HepG2 (cell line): ENCODE data around the gene SLC9C2. TPM values are rescaled to one million over a fixed set of nuclear protein-coding genes. Genes with fewer than 3 reads are reported as not detected.

Experiments used
- ATAC-seq: fragments of 200-7000 bp; cut with Tn5 transposase; 3 replicates; pipeline ENCODE4 v1.9.1; 2020; ENCODE audit warnings: mild to moderate bottlenecking, moderate library complexity
- BruUV-seq: library from RNA; stranded (reverse); fragments of 400-500 nt; replicated peaks from 2 replicates; lab custom pipeline; 2021; lab: Mats Ljungman, UMichigan
- CTCF ChIA-PET: fragments of 300-600 bp; formaldehyde crosslinking; extraction: SDS; loops from one replicate; lab custom pipeline; 2021; ENCODE audit warnings: low total read pairs, inconsistent platforms, low intra/inter-chr PET ratio; lab: Yijun Ruan, JAX
- POLR2A ChIA-PET: fragments of 350-600 bp; sonication (Branson Sonifier 250); formaldehyde crosslinking; loops from one replicate; lab custom pipeline; 2020; ENCODE audit warnings: antibody characterized with exemption, inconsistent platforms; lab: Yijun Ruan, JAX
- DNase-seq: peaks from one replicate; pipeline ENCODE4 v3.0.0-alpha.2; 2015; ENCODE audit warnings: low spot score
- FAIRE-seq: peaks from 3 replicates; lab custom pipeline; 2011; peaks lifted over from hg19 to GRCh38; lab: Jason Lieb, UNC
- H2AFZ ChIP-seq: one replicate; pipeline ENCODE4 v1.6.1; 2011; ENCODE audit warnings: low read length, inconsistent platforms
- H3K27ac ChIP-seq: fragments of 300-600 bp; 3 replicates; pipeline ENCODE4 v1.8.0; 2011; ENCODE audit warnings: mixed run types, mild to moderate bottlenecking, mixed read lengths, low read length, inconsistent platforms; ENCODE audit not compliant: insufficient read depth; ENCODE audit errors: extremely low read length
- H3K27me3 ChIP-seq, 2 experiments: fragments of 200-600 bp in 1 of 2; 2 replicates in 1 of 2; 3 replicates in 1 of 2; pipeline versions ENCODE4 v1.6.0 to v1.8.0; 2011; ENCODE audit warnings: low read length in 2 of 2, mild to moderate bottlenecking in 2 of 2, moderate library complexity in 2 of 2, inconsistent platforms in 1 of 2; ENCODE audit not compliant: insufficient read depth in 2 of 2, control insufficient read depth in 1 of 2
- H3K36me3 ChIP-seq, 2 experiments: fragments of 200-600 bp in 1 of 2; replicated peaks in 1 of 2; 2 replicates in 1 of 2; 3 replicates in 1 of 2; pipeline versions ENCODE4 v1.5.1 to v1.8.0; 2011; ENCODE audit warnings: low read length in 2 of 2, inconsistent platforms in 1 of 2; ENCODE audit not compliant: insufficient read depth in 2 of 2, control insufficient read depth in 1 of 2
- H3K4me1 ChIP-seq: 2 replicates; pipeline ENCODE4 v1.5.1; 2012; ENCODE audit warnings: low read length, inconsistent platforms; ENCODE audit not compliant: insufficient read depth
- H3K4me2 ChIP-seq: 2 replicates; pipeline ENCODE4 v1.6.0; 2011; ENCODE audit warnings: low read depth, low read length, inconsistent platforms
- H3K4me3 ChIP-seq, 3 experiments: fragments of 200-600 bp in 1 of 3; sonication (generic), shearing (Covaris generic) in 1 of 3; replicated peaks in 1 of 3; 2 replicates each; pipeline ENCODE4 v1.5.1; 2011 to 2016; ENCODE audit warnings: low read length in 3 of 3, inconsistent platforms in 2 of 3, low read depth in 2 of 3, mild to moderate bottlenecking in 2 of 3, control low read depth in 1 of 3, mixed read lengths in 1 of 3; ENCODE audit not compliant: insufficient read depth in 1 of 3
- H3K79me2 ChIP-seq: one replicate; pipeline ENCODE4 v1.6.1; 2011; ENCODE audit warnings: low read length, inconsistent platforms; ENCODE audit not compliant: insufficient read depth
- H3K9ac ChIP-seq: 2 replicates; pipeline ENCODE4 v1.6.0; 2011; ENCODE audit warnings: mild to moderate bottlenecking, low read depth, low read length, inconsistent platforms; ENCODE audit not compliant: insufficient read depth
- H3K9me3 ChIP-seq: 2 replicates; pipeline ENCODE4 v1.5.1; 2012; ENCODE audit warnings: mild to moderate bottlenecking, low read length
- H4K20me1 ChIP-seq: 2 replicates; pipeline ENCODE4 v1.6.0; 2011; ENCODE audit warnings: inconsistent platforms, mild to moderate bottlenecking, low read length, moderate library complexity; ENCODE audit not compliant: insufficient read depth
- ELF4 ChIP-seq: sonication (generic); formaldehyde crosslinking; IDR thresholded peaks from 2 replicates; pipeline ENCODE4 v1.5.0; 2020; ENCODE audit warnings: missing genetic modification reagents, mild to moderate bottlenecking, moderate library complexity, borderline replicate concordance
- FOSL2 ChIP-seq: sonication (generic); formaldehyde crosslinking; IDR thresholded peaks from 2 replicates; pipeline ENCODE4 v1.4.0; 2020; ENCODE audit warnings: missing genetic modification reagents
- PHF5A ChIP-seq: IDR thresholded peaks from one replicate; pipeline ENCODE4 v1.6.1; 2018; ENCODE audit warnings: low read depth, missing genetic modification reagents; ENCODE audit not compliant: unreplicated experiment
- ZNF563 ChIP-seq: sonication (generic); formaldehyde crosslinking; IDR thresholded peaks from 2 replicates; pipeline ENCODE4 v1.8.0; 2022; ENCODE audit warnings: mild to moderate bottlenecking, moderate library complexity, missing genetic modification reagents
- ZNF614 ChIP-seq: IDR thresholded peaks from 2 replicates; pipeline ENCODE4 v1.6.1; 2018; ENCODE audit warnings: missing biosample characterization, missing genetic modification reagents, inconsistent platforms, borderline replicate concordance
- WGBS: methylation state at CpG from one replicate; pipeline ENCODE4 v1.1.6; 2017; ENCODE audit warnings: low lambda C conversion rate; 5-methylcytosine and 5-hydroxymethylcytosine counted together
- in situ Hi-C: cut with HindIII; loops from 2 replicates; pipeline ENCODE4 v1.10.0; 2017; ENCODE audit warnings: low pct_unique_long_range_greater_than_20kb; ENCODE audit not compliant: extremely low pct_ligation_motif_present
- intact Hi-C: fragments of 100-400 bp; cut with micrococcal nuclease; formaldehyde crosslinking; loops from one replicate; pipeline ENCODE4 v1.10.0; 2022; ENCODE audit not compliant: unreplicated experiment
- polyA plus RNA-seq, 8 experiments: library from polyadenylated mRNA; depleted of rRNA in 3 of 8; stranded (reverse) in 7 of 8; unstranded in 1 of 8; fragments of >200 nt; fragmentation: Illumina TruSeq in 4 of 8; extraction: Trizol in 4 of 8; gene quantifications; 2 replicates each; pipeline versions ENCODE4 v1.2.1 to v1.2.3, GENCODE V29; 2011 to 2016; ENCODE audit warnings: low read depth in 4 of 8, missing spikeins in 1 of 8, mixed read lengths in 1 of 8; ENCODE audit not compliant: insufficient read depth in 1 of 8
- total RNA-seq, 5 experiments: library from RNA; depleted of rRNA; stranded (reverse); fragments of >200 nt; fragmentation: Illumina TruSeq; extraction: Trizol; gene quantifications; 2 replicates each; pipeline ENCODE4 v1.2.3, GENCODE V29; 2016; ENCODE audit warnings: low read depth in 1 of 5
- TF ChIP-seq, protein P1 (sequence below): sonication (generic); formaldehyde crosslinking; IDR thresholded peaks from 2 replicates; pipeline ENCODE4 v1.8.0; 2023; ENCODE audit warnings: mild to moderate bottlenecking, missing genetic modification reagents

SLC9C2 gene
- total and polyA plus RNA-seq, 2 of the 13 experiments (the other 11 are each of a cell fraction or from before 2014, with no cell fraction given), result 0.03 TPM; not detected in 1

DNA sequence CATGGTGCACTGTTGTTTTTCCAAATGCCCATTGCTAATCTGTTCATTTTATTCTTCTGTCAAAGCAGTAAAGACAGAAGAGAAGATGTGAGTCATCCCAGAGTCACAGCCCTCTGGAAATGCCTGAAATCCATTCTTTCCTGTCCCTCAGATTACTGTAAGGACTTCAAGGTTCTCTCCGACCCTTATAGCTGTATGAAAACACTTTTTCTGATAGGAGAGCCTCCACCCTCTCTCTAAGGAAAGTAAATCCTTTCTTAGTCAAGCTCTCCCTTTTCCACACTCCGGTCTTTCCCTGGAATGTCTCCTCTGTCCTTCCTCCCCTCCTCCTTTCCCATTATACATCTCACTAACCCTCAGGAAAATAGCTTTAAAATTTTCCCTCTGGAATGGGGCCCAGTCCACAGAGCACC lies 129.3 kb downstream of the SLC9C2 start:
- peak overlapping the region; percentile 88 for H3K4me2 ChIP-seq
- H2AFZ ChIP-seq, result no peak overlapping the region
- TF ChIP-seq, protein P1, sequence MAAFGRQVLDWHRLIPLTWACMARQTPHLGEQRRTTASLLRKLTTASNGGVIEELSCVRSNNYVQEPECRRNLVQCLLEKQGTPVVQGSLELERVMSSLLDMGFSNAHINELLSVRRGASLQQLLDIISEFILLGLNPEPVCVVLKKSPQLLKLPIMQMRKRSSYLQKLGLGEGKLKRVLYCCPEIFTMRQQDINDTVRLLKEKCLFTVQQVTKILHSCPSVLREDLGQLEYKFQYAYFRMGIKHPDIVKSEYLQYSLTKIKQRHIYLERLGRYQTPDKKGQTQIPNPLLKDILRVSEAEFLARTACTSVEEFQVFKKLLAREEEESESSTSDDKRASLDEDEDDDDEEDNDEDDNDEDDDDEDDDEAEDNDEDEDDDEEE (CRISPR knock-in tag), result no peak
- TF ChIP-seq ZNF614 (CRISPR knock-in tag) (0 out of 2 replicates have a peak, but pooled peaks have one; percentile 35), ELF4 (CRISPR knock-in tag) (0 out of 2 replicates have a peak, but pooled peaks have one; percentile 2), FOSL2 (CRISPR knock-in tag) (peak; percentile 37; the same call in 1 of the 2 replicates)
- CTCF ChIA-PET, result interaction anchor here (1.5 kb wide), 1 partner anchor 42 kb away, joined by 4 read pairs; no protein-coding TSS in a partner anchor
- H3K4me1 ChIP-seq, result peaks cover 29% of the 10 kb centered on the region
- no TSS peak for BruUV-seq
- H3K27ac ChIP-seq, result peak overlapping the region; percentile 87
- H3K79me2 ChIP-seq, result peaks cover 32% of the 10 kb centered on the region
- no peak for DNase-seq
- in situ Hi-C loops, result no loop called here
- 58% methylated on average over 2 of the region's 2 CpGs for WGBS
- peaks cover 26% of the 10 kb centered on the region for H3K9me3 ChIP-seq
- POLR2A ChIA-PET, result interaction anchor here (0.7 to 1.5 kb wide), 4 partner anchors 9 to 241 kb away, joined by 3 to 5 read pairs (median 4); partner anchors contain the start of gene KLHL20
- H3K27me3 ChIP-seq, result no peaks in the 10 kb centered on the region; a peak in 1 of 5 replicates
- intact Hi-C loops, result loop anchor here (2.0 kb wide), 1 partner anchor 33 kb away; no protein-coding TSS in a partner anchor
- peaks cover 5% of the 10 kb centered on the region for H4K20me1 ChIP-seq
- no peaks in the 10 kb centered on the region for H3K36me3 ChIP-seq
- peak overlapping the region; percentile 77 for H3K9ac ChIP-seq
- no peak for ATAC-seq
- FAIRE-seq, result no peak
- peak overlapping the region; percentile 9 to 91 (median 15); a peak in 3 of 6 replicates for H3K4me3 ChIP-seq

- BruUV-seq, result no TSS peak
- Histone ChIP-seq H3K27me3 (no peaks in the 10 kb centered on the region), H2AFZ (no peak overlapping the region), H3K9ac (no peak overlapping the region), H4K20me1 (no peaks in the 10 kb centered on the region), H3K4me1 (peaks cover 23% of the 10 kb centered on the region), H3K4me3 (no peak overlapping the region), H3K4me2 (no peak overlapping the region), H3K36me3 (no peaks in the 10 kb centered on the region), H3K9me3 (peaks cover 26% of the 10 kb centered on the region), H3K27ac (no peak overlapping the region), H3K79me2 (peaks cover 8% of the 10 kb centered on the region)
- no peak for TF ChIP-seq ZNF563 (CRISPR knock-in tag)
- TF ChIP-seq PHF5A (CRISPR knock-in tag), result no peak
- no peak for FAIRE-seq
- no peak for DNase-seq
- ChIA-PET CTCF (no interaction called here), POLR2A (no interaction called here)
- WGBS, result 94% methylated on average over 3 of the region's 4 CpGs
- intact Hi-C loops (no loop called here), in situ Hi-C loops (no loop called here)
- no peak for ATAC-seq
These were observed 132.3 kb downstream of the SLC9C2 start for GRCh38 chr1:173470608-173471007.
